ENCODE data around the gene OSBP2. TPM values are rescaled to one million over a fixed set of nuclear protein-coding genes. Genes with fewer than 3 reads are reported as not detected.
"Not testable (repeated sequence)": the region's sequence is repeated elsewhere in the genome, so short reads cannot be mapped to it uniquely, and the experiment has no call there.

The OSBP2 gene
- total RNA-seq, 2 experiments from 2014 or later, result 0.40 to 0.63 TPM

GRCh38 chr22:30744224-30744623 is 49.5 kb downstream of the OSBP2 start:
- ChIA-PET POLR2A (interaction anchor here (3.1 kb wide), 1 partner anchor 109 kb away, joined by 18 read pairs; the partner anchor contains the start of gene SLC35E4), CTCF (interaction anchor here (1.2 to 5.0 kb wide), 3 partner anchors 38 to 109 kb away, joined by 4 to 34 read pairs (median 9); partner anchors contain the start of genes OSBP2 and SLC35E4)

GRCh38 chr22:30747493-30747892 is 52.8 kb downstream of the OSBP2 start:
- CTCF ChIA-PET, result interaction anchor here (1.4 kb wide), 1 partner anchor 112 kb away, joined by 3 read pairs; the partner anchor contains the start of gene SLC35E4
- POLR2A ChIA-PET, result no interaction called here

GRCh38 chr22:30749272-30749671 is 54.6 kb downstream of the OSBP2 start:
- ChIA-PET CTCF (interaction anchor here (2.0 kb wide), 1 partner anchor 115 kb away, joined by 6 read pairs; no protein-coding TSS in a partner anchor), POLR2A (no interaction called here)

GRCh38 chr22:30749849-30750248 is 55.2 kb downstream of the OSBP2 start:
- ChIA-PET CTCF (interaction anchor here (2.0 kb wide), 1 partner anchor 115 kb away, joined by 6 read pairs; no protein-coding TSS in a partner anchor), POLR2A (no interaction called here)

GRCh38 chr22:30751529-30751928 is 56.9 kb downstream of the OSBP2 start:
- POLR2A ChIA-PET, result interaction anchor here (0.6 kb wide), 1 partner anchor 36 kb away, joined by 3 read pairs; no protein-coding TSS in a partner anchor
- CTCF ChIA-PET, result interaction anchor here (7.8 kb wide), 1 partner anchor 117 kb away, joined by 90 read pairs; the partner anchor contains the start of gene SLC35E4

GRCh38 chr22:30752771-30753170 is 58.1 kb downstream of the OSBP2 start:
- POLR2A ChIA-PET, result no interaction called here
- CTCF ChIA-PET, result interaction anchor here (7.8 kb wide), 1 partner anchor 119 kb away, joined by 90 read pairs; the partner anchor contains the start of gene SLC35E4

- CTCF ChIA-PET, result interaction anchor here (1.3 to 7.8 kb wide), 3 partner anchors 58 to 167 kb away, joined by 3 to 90 read pairs (median 7); partner anchors contain the start of gene SLC35E4
- POLR2A ChIA-PET, result no interaction called here
Observed at GRCh38 chr22:30753701-30754100, 59.0 kb downstream of the OSBP2 start.

- CTCF ChIA-PET, result interaction anchor here (0.6 to 7.8 kb wide), 12 partner anchors 12 to 166 kb away, joined by 3 to 90 read pairs (median 5); partner anchors contain the start of genes DUSP18 and SLC35E4
- POLR2A ChIA-PET, result interaction anchor here (0.5 to 1.4 kb wide), 3 partner anchors 9 to 163 kb away, joined by 3 to 10 read pairs (median 7); partner anchors contain the start of gene PES1
Observed at GRCh38 chr22:30754521-30754920, 59.8 kb downstream of the OSBP2 start.

GRCh38 chr22:30754971-30755758 is 60.5 kb downstream of the OSBP2 start:
- POLR2A ChIA-PET, result interaction anchor here (0.5 to 1.4 kb wide), 5 partner anchors 9 to 164 kb away, joined by 3 to 10 read pairs (median 3); partner anchors contain the start of gene PES1
- CTCF ChIA-PET, result interaction anchor here (0.6 to 7.8 kb wide), 17 partner anchors 9 to 165 kb away, joined by 3 to 90 read pairs (median 4); partner anchors contain the start of genes DUSP18 and SLC35E4

GRCh38 chr22:30755759-30756124 is 61.1 kb downstream of the OSBP2 start:
- CTCF ChIA-PET, result interaction anchor here (0.8 to 7.8 kb wide), 11 partner anchors 10 to 163 kb away, joined by 3 to 90 read pairs (median 5); partner anchors contain the start of gene SLC35E4
- POLR2A ChIA-PET, result interaction anchor here (0.5 to 1.4 kb wide), 3 partner anchors 95 to 150 kb away, joined by 3 to 10 read pairs (median 3); no protein-coding TSS in a partner anchor

GRCh38 chr22:30763815-30764673 is 69.4 kb downstream of the OSBP2 start:
- CTCF ChIA-PET, result interaction anchor here (0.5 to 3.5 kb wide), 8 partner anchors 118 to 321 kb away, joined by 3 to 19 read pairs (median 4); partner anchors contain the start of gene SMTN
- POLR2A ChIA-PET, result no interaction called here

- ChIA-PET CTCF (no interaction called here), POLR2A (no interaction called here)
Observed at GRCh38 chr22:30767661-30768060, 73.0 kb downstream of the OSBP2 start.

- ChIA-PET POLR2A (no interaction called here), CTCF (no interaction called here)
Observed at GRCh38 chr22:30770716-30771115, 76.0 kb downstream of the OSBP2 start.

- ChIA-PET CTCF (no interaction called here), POLR2A (no interaction called here)
Observed at GRCh38 chr22:30773919-30774318, 79.2 kb downstream of the OSBP2 start.

- CTCF ChIA-PET, result no interaction called here
- POLR2A ChIA-PET, result no interaction called here
Observed at GRCh38 chr22:30774566-30774965, 79.9 kb downstream of the OSBP2 start.

- ChIA-PET POLR2A (no interaction called here), CTCF (no interaction called here)
Observed at GRCh38 chr22:30776476-30776875, 81.8 kb downstream of the OSBP2 start.

- CTCF ChIA-PET, POLR2A ChIA-PET: not testable (repeated sequence)
Observed at GRCh38 chr22:30777146-30777545, 82.5 kb downstream of the OSBP2 start.

GRCh38 chr22:30777587-30777986 is 82.9 kb downstream of the OSBP2 start:
- POLR2A ChIA-PET, result no interaction called here
- CTCF ChIA-PET, result no interaction called here

- POLR2A ChIA-PET, result no interaction called here
- CTCF ChIA-PET, result no interaction called here
Observed at GRCh38 chr22:30778261-30778660, 83.6 kb downstream of the OSBP2 start.

Measured in activated CD8-positive, alpha-beta memory T cell treated with anti-CD3 and anti-CD28 coated beads for 36 hours (primary cell).